Peyer's patch (tissue), 4 donors: ENCODE data around the gene CTDSPL. TPM values are rescaled to one million over a fixed set of nuclear protein-coding genes. Genes with fewer than 3 reads are reported as not detected.

Experiments used
- DNase-seq, 3 donors: peaks; one replicate each; pipeline ENCODE4 v3.0.0-alpha.2; 2017 to 2019
- H3K27ac ChIP-seq, 4 donors: fragments of 200-600 bp; sonication (generic); one replicate each; pipeline ENCODE4 v1.5.1; 2016 to 2019
- H3K27me3 ChIP-seq, 2 donors: fragments of 200-600 bp; sonication (generic); one replicate each; pipeline ENCODE4 v1.5.1; 2019
- H3K36me3 ChIP-seq, 3 donors: fragments of 200-600 bp; sonication (generic); one replicate each; pipeline ENCODE4 v1.5.1; 2016 to 2019
- H3K4me1 ChIP-seq, 4 donors: fragments of 200-600 bp; sonication (generic); one replicate each; pipeline ENCODE4 v1.5.1; 2016 to 2019
- H3K4me3 ChIP-seq, 4 donors: fragments of 200-600 bp; sonication (generic); 1 replicate in 3 of 4; 2 replicates in 1 of 4; pipeline ENCODE4 v1.5.1; 2016 to 2019; ENCODE audit warnings: mild to moderate bottlenecking in 1 of 4
- H3K9me3 ChIP-seq, 4 donors: fragments of 200-600 bp; sonication (generic); one replicate each; pipeline ENCODE4 v1.5.1; 2016 to 2019; ENCODE audit warnings: mild to moderate bottlenecking in 1 of 4
- CTCF ChIP-seq, 6 experiments: fragments of 450-650 bp in 4 of 6; fragments of 200-600 bp in 2 of 6; sonication (generic) in 1 of 6; IDR thresholded peaks; one replicate each; pipeline ENCODE4 v1.5.1; 2017 to 2019; ENCODE audit warnings: antibody characterized with exemption in 6 of 6, mild to moderate bottlenecking in 3 of 6, moderate library complexity in 1 of 6
- POLR2A ChIP-seq, 2 donors: fragments of 450-650 bp; IDR thresholded peaks; one replicate each; pipeline ENCODE4 v1.5.1; 2017; ENCODE audit warnings: antibody characterized with exemption in 2 of 2, mild to moderate bottlenecking in 2 of 2, moderate library complexity in 2 of 2
- total RNA-seq, 4 donors: library from RNA; depleted of rRNA; stranded (reverse); fragments of >200 nt; gene quantifications; one replicate each; pipeline ENCODE4 v1.1.0, GENCODE V29; 2016

Gene CTDSPL
- total RNA-seq, 4 donors from 2014 or later, result 36.3 to 42.3 (median 38.4) TPM

DNA sequence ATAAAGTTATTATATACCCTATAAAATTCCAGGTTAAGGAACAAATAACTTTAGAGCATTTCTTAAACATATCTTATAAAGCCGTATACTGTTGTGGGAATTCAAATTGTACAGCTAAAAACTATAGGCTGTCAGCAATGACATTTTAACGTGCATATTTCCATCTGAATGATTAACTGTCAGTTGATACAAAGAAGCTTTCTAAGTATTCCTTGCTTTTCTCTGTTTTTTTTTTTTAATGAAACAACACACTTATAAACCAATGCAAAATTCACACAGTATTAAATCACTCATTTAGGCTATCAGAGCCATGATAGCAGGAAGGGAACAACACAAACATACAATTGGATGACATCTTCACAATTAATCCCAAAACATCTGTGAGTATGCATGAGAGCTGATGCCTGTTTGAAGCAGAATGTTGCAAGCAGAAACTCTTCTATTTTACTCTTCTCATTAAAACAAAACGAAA lies 61.9 kb downstream of the CTDSPL start:
- TF ChIP-seq POLR2A (IDR thresholded peaks at IDR 0.05), result no peak
- no peak for TF ChIP-seq CTCF (IDR thresholded peaks at IDR 0.05)
- H3K27ac ChIP-seq, result peak overlapping the region in 1 of 4 donors; percentile 39
- H3K9me3 ChIP-seq, result no peaks in the 10 kb centered on the region
- no peak for DNase-seq
- no peak overlapping the region for H3K4me3 ChIP-seq
- H3K4me1 ChIP-seq, result peaks cover 0 to 15% (median 0%) of the 10 kb centered on the region in 4 donors
- no peaks in the 10 kb centered on the region for H3K36me3 ChIP-seq
- H3K27me3 ChIP-seq, result no peaks in the 10 kb centered on the region

DNA sequence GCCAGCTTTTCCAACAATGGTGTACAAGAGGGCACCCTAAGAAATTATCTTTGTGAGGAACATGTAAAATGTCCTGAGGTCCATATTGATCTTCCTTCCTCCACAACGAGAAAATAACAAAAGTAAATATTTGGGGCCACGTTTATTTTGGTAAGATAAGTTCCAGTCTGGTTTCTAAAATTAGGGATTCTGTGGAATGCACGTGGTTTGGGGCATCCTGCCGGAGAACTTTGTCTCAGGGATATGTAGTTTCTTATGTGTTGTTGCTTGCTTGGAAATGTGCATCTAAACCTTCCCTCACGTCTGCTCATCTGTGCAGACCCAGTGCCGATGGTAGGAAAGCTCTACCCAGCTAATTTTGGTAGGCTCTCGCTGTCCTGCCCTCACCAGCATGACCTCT lies 62.8 kb downstream of the CTDSPL start:
- no peak for DNase-seq
- no peaks in the 10 kb centered on the region for H3K27me3 ChIP-seq
- no peaks in the 10 kb centered on the region for H3K36me3 ChIP-seq
- peak overlapping the region in 2 of 4 donors; percentile 7 to 41 for H3K27ac ChIP-seq
- TF ChIP-seq CTCF (IDR thresholded peaks at IDR 0.05), result no peak
- TF ChIP-seq POLR2A (IDR thresholded peaks at IDR 0.05), result no peak
- peaks cover 0 to 15% (median 0%) of the 10 kb centered on the region in 4 donors for H3K4me1 ChIP-seq
- H3K9me3 ChIP-seq, result no peaks in the 10 kb centered on the region
- H3K4me3 ChIP-seq, result no peak overlapping the region

- no peaks in the 10 kb centered on the region for H3K27me3 ChIP-seq
- no peak overlapping the region for H3K4me3 ChIP-seq
- H3K4me1 ChIP-seq, result peaks cover 0 to 15% (median 0%) of the 10 kb centered on the region in 4 donors
- H3K36me3 ChIP-seq, result no peaks in the 10 kb centered on the region
- no peak for DNase-seq
- no peaks in the 10 kb centered on the region for H3K9me3 ChIP-seq
- TF ChIP-seq POLR2A (IDR thresholded peaks at IDR 0.05), result no peak
- no peak for TF ChIP-seq CTCF (IDR thresholded peaks at IDR 0.05)
- peak overlapping the region in 2 of 4 donors; percentile 7 to 41 for H3K27ac ChIP-seq
These were observed 63.5 kb downstream of the CTDSPL start for GRCh38 chr3:37925157-37925556.

DNA sequence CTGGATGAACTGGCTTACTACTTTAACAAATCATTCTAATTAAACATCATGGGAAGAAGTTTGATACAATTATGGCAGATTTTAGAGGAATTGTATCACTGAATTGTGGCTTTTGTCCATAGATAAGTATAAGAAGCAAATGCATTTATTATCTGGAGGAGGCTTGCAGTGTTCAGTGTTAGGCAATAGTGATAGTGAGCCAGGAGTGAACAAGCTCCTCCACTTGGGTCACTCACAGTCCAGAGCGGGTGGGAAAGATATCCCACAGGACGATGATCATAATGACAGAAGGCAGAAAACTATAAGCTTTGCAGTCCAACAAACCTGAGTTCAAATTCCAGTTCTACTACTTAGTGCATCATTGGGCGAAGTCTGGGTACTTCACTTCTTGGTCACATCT lies 64.9 kb downstream of the CTDSPL start:
- peak overlapping the region in 1 of 4 donors; percentile 17 for H3K27ac ChIP-seq
- TF ChIP-seq CTCF (IDR thresholded peaks at IDR 0.05) (no peak), POLR2A (IDR thresholded peaks at IDR 0.05) (no peak)
- no peaks in the 10 kb centered on the region for H3K36me3 ChIP-seq
- DNase-seq, result no peak
- H3K9me3 ChIP-seq, result no peaks in the 10 kb centered on the region
- no peaks in the 10 kb centered on the region for H3K27me3 ChIP-seq
- no peak overlapping the region for H3K4me3 ChIP-seq
- H3K4me1 ChIP-seq, result peaks cover 0 to 15% (median 0%) of the 10 kb centered on the region in 4 donors

DNA sequence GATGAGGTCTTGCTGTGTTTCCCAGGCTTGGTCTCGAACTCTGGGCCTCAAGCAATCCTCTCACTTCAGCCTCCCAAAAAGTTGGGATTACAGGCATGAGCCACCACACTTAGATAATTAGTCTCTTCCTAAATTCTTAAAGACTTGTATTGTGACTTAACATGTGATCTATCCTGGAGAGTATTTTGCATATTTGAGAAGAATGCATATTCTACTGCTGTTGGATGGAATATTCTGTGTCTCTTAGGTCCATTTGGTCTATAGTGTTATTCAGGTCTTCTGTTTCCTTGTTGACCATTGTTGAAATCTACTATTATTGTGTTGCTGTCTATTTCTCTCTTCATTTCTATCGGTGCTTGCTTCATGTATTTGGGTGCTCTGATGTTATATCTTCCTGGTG lies 68.8 kb downstream of the CTDSPL start:
- H3K27ac ChIP-seq, result no peak overlapping the region
- no peaks in the 10 kb centered on the region for H3K36me3 ChIP-seq
- no peak overlapping the region for H3K4me3 ChIP-seq
- DNase-seq, result no peak
- H3K9me3 ChIP-seq, result no peaks in the 10 kb centered on the region
- H3K27me3 ChIP-seq, result no peaks in the 10 kb centered on the region
- TF ChIP-seq CTCF (IDR thresholded peaks at IDR 0.05), result no peak
- TF ChIP-seq POLR2A (IDR thresholded peaks at IDR 0.05), result no peak
- peaks cover 0 to 8% (median 0%) of the 10 kb centered on the region in 4 donors for H3K4me1 ChIP-seq

DNA sequence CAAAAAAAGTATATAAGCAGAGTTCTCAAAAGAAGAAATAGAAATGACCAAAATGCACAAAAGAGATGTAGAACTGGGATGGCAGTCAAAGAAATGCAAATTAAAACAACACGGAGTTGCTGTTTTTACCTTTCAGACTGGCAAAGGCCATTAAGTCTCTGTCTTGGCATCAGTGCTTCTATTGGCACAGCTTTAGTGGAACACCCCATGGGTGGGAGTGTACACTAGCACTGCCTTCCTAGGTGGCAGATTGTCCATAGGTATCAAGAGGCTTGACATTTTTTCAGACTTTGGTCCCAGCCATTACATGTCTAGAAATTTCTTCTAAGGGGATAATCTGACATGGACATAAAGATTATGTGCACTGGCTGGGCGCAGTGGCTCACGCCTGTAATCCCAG lies 70.8 kb downstream of the CTDSPL start:
- no peaks in the 10 kb centered on the region for H3K36me3 ChIP-seq
- H3K27ac ChIP-seq, result no peak overlapping the region
- H3K9me3 ChIP-seq, result no peaks in the 10 kb centered on the region
- no peak for TF ChIP-seq CTCF (IDR thresholded peaks at IDR 0.05)
- no peak for TF ChIP-seq POLR2A (IDR thresholded peaks at IDR 0.05)
- H3K4me3 ChIP-seq, result no peak overlapping the region
- no peaks in the 10 kb centered on the region for H3K27me3 ChIP-seq
- no peak for DNase-seq
- peaks cover 0 to 25% (median 0%) of the 10 kb centered on the region in 4 donors for H3K4me1 ChIP-seq
